OCI-LY7 (cell line): Measurements from ENCODE around the gene DRAM2. TPM values are rescaled to one million over a fixed set of nuclear protein-coding genes. Genes with fewer than 3 reads are reported as not detected.

ENCODE experiments used
- BruUV-seq: library from RNA; stranded (reverse); fragments of 400-500 nt; replicated peaks from 2 replicates; lab custom pipeline; 2021; lab: Mats Ljungman, UMichigan
- CTCF ChIA-PET: fragments of 300-600 bp; sonication (Branson Sonifier 250); formaldehyde crosslinking; loops from one replicate; lab custom pipeline; 2022; ENCODE audit warnings: antibody characterized with exemption; ENCODE audit not compliant: unreplicated experiment; lab: Charles Lee
- POLR2A ChIA-PET: fragments of 300-600 bp; sonication (Branson Sonifier 250); formaldehyde crosslinking; loops from one replicate; lab custom pipeline; 2022; ENCODE audit warnings: antibody characterized with exemption; lab: Charles Lee
- DNase-seq: peaks from one replicate; pipeline ENCODE4 v3.0.0-alpha.2; 2015; ENCODE audit warnings: low spot score
- H2AFZ ChIP-seq: fragments of 200-600 bp; sonication (generic), shearing (Covaris generic); 2 replicates; pipeline ENCODE4 v1.6.1; 2014; ENCODE audit warnings: mild to moderate bottlenecking, antibody characterized with exemption, low read length, moderate library complexity
- H3K27ac ChIP-seq: fragments of 200-600 bp; sonication (generic); 2 replicates; pipeline ENCODE4 v1.5.1; 2014; ENCODE audit warnings: mixed run types, low read depth, mild to moderate bottlenecking, moderate library complexity, low read length, inconsistent platforms; ENCODE audit not compliant: poor library complexity, severe bottlenecking
- H3K36me3 ChIP-seq: fragments of 200-600 bp; sonication (generic); 2 replicates; pipeline ENCODE4 v1.6.1; 2014; ENCODE audit warnings: mild to moderate bottlenecking, antibody characterized with exemption, low read length, moderate library complexity, mixed read lengths; ENCODE audit not compliant: insufficient read depth
- H3K4me1 ChIP-seq: fragments of 200-600 bp; sonication (generic); 2 replicates; pipeline ENCODE4 v1.5.1; 2014; ENCODE audit warnings: mild to moderate bottlenecking, low read length; ENCODE audit not compliant: insufficient read depth, poor library complexity, severe bottlenecking
- H3K4me2 ChIP-seq: fragments of 200-600 bp; sonication (generic); 2 replicates; pipeline ENCODE4 v1.6.1; 2014; ENCODE audit warnings: mild to moderate bottlenecking, low read length
- H3K4me3 ChIP-seq: fragments of 200-600 bp; sonication (generic); 2 replicates; pipeline ENCODE4 v1.5.1; 2014; ENCODE audit warnings: mild to moderate bottlenecking, low read depth, low read length; ENCODE audit not compliant: poor library complexity, severe bottlenecking
- H3K79me2 ChIP-seq: fragments of 200-600 bp; sonication (generic); 2 replicates; pipeline ENCODE4 v1.6.1; 2016; ENCODE audit warnings: low read depth, mild to moderate bottlenecking, low read length, moderate library complexity, mixed read lengths; ENCODE audit not compliant: insufficient read depth
- H3K9me2 ChIP-seq: fragments of 200-600 bp; sonication (generic); 2 replicates; pipeline ENCODE4 v1.6.1; 2016; ENCODE audit warnings: mild to moderate bottlenecking, low read length, mixed read lengths; ENCODE audit not compliant: insufficient read depth
- H3K9me3 ChIP-seq: fragments of 200-600 bp; sonication (generic); 2 replicates; pipeline ENCODE4 v1.6.1; 2014; ENCODE audit warnings: mild to moderate bottlenecking, mixed run types, low read length, mixed read lengths
- H4K20me1 ChIP-seq: fragments of 200-600 bp; sonication (generic); 2 replicates; pipeline ENCODE4 v1.6.1; 2014; ENCODE audit warnings: mild to moderate bottlenecking, antibody characterized with exemption, low read length, moderate library complexity, mixed read lengths; ENCODE audit not compliant: insufficient read depth
- CTCF ChIP-seq: fragments of 200-600 bp; sonication (generic); conservative IDR thresholded peaks from 2 replicates; pipeline ENCODE4 v1.5.1; 2014; ENCODE audit warnings: mild to moderate bottlenecking, antibody characterized with exemption, low read length, moderate library complexity, mixed read lengths
- EZH2phosphoT487 ChIP-seq: fragments of 200-600 bp; sonication (generic); IDR thresholded peaks from 2 replicates; pipeline ENCODE4 v1.6.1; 2018; ENCODE audit warnings: low read depth, borderline replicate concordance, mild to moderate bottlenecking, mixed run types, antibody characterized with exemption, low read length, moderate library complexity, mixed read lengths
- intact Hi-C: fragments of 100-400 bp; cut with micrococcal nuclease; formaldehyde crosslinking; loops from one replicate; pipeline ENCODE4 v1.10.0; 2022; ENCODE audit not compliant: unreplicated experiment
- total RNA-seq, 2 experiments: library from RNA; depleted of rRNA in 1 of 2; stranded (reverse); fragments of >200 nt in 1 of 2; shearing (Covaris generic) in 1 of 2; gene quantifications; 2 replicates each; pipeline ENCODE4 v1.2.3, GENCODE V29; 2014 to 2022

The DRAM2 gene
- total RNA-seq, 2 experiments from 2014 or later, result 83.5 to 84.2 TPM

GRCh38 chr1:111131693-111132092, 8.2 kb downstream of the DRAM2 start:
- intact Hi-C loops, result loop anchor here (5.0 to 10.0 kb wide), 2 partner anchors 376 to 623 kb away; partner anchors contain the start of gene DDX20
- Histone ChIP-seq H3K9me2 (no peaks in the 10 kb centered on the region), H4K20me1 (no peaks in the 10 kb centered on the region), H3K27ac (peak overlapping the region; percentile 98), H3K4me2 (peak overlapping the region; percentile 49), H3K36me3 (peaks cover 47% of the 10 kb centered on the region), H3K4me3 (no peak overlapping the region), H2AFZ (no peak overlapping the region), H3K9me3 (no peaks in the 10 kb centered on the region), H3K4me1 (peaks cover 85% of the 10 kb centered on the region), H3K79me2 (peaks cover 27% of the 10 kb centered on the region; the same call in 1 of the 2 replicates)
- no peak for DNase-seq
- TF ChIP-seq CTCF, result no peak
- no peak for TF ChIP-seq EZH2phosphoT487
- POLR2A ChIA-PET, result interaction anchor here (0.7 to 3.3 kb wide), 8 partner anchors 13 to 258 kb away, joined by 3 to 27 read pairs (median 3); no protein-coding TSS in a partner anchor
- CTCF ChIA-PET, result no interaction called here
- BruUV-seq, result no TSS peak

GRCh38 chr1:111129376-111129775, 10.5 kb downstream of the DRAM2 start:
- Histone ChIP-seq H3K9me3 (no peaks in the 10 kb centered on the region; the same call in 1 of the 2 replicates), H3K79me2 (peaks cover 40% of the 10 kb centered on the region), H3K9me2 (no peaks in the 10 kb centered on the region), H4K20me1 (no peaks in the 10 kb centered on the region), H3K4me1 (peaks cover 91% of the 10 kb centered on the region), H3K36me3 (peaks cover 50% of the 10 kb centered on the region), H2AFZ (no peak overlapping the region; the same call in 1 of the 2 replicates), H3K4me2 (peak overlapping the region; percentile 83), H3K4me3 (peak overlapping the region; percentile 58), H3K27ac (peak overlapping the region; percentile 98)
- POLR2A ChIA-PET, result interaction anchor here (0.6 to 2.3 kb wide), 5 partner anchors 9 to 501 kb away, joined by 3 to 14 read pairs (median 3); partner anchors contain the start of genes CEPT1 and DRAM2
- BruUV-seq, result no TSS peak
- CTCF ChIA-PET, result no interaction called here
- TF ChIP-seq CTCF, result no peak
- no peak for TF ChIP-seq EZH2phosphoT487
- intact Hi-C loops, result loop anchor here (1.0 to 10.0 kb wide), 4 partner anchors 87 to 455 kb away; partner anchors contain the start of genes CD53 and KCNA3
- DNase-seq, result no peak
